IMR-90 (cell line): ENCODE data around the gene BAIAP2. TPM values are rescaled to one million over a fixed set of nuclear protein-coding genes. Genes with fewer than 3 reads are reported as not detected.

Experiments
- ATAC-seq: fragments of 200-7000 bp; cut with Tn5 transposase; 2 replicates; pipeline ENCODE4 v1.9.1; 2020; ENCODE audit warnings: low read depth, mild to moderate bottlenecking, moderate library complexity
- BruUV-seq: library from RNA; stranded (reverse); fragments of 400-500 nt; replicated peaks from 2 replicates; lab custom pipeline; 2021; lab: Mats Ljungman, UMichigan
- CTCF ChIA-PET: fragments of 300-600 bp; formaldehyde crosslinking; extraction: SDS; loops from one replicate; lab custom pipeline; 2021; ENCODE audit warnings: antibody characterized with exemption; lab: Yijun Ruan, JAX
- POLR2A ChIA-PET: fragments of 300-600 bp; sonication (Branson Sonifier 250); formaldehyde crosslinking; loops from one replicate; lab custom pipeline; 2022; ENCODE audit warnings: antibody characterized with exemption; ENCODE audit not compliant: unreplicated experiment; lab: Charles Lee
- DNase-seq: peaks from one replicate; pipeline ENCODE4 v3.0.0; 2013
- H2AFZ ChIP-seq: replicated peaks from 2 replicates; pipeline ENCODE3; 2013; ENCODE audit warnings: low read length, mild to moderate bottlenecking; ENCODE audit not compliant: poor library complexity
- H2AK5ac ChIP-seq: 2 replicates; pipeline ENCODE4 v1.6.1; 2013; ENCODE audit warnings: low read depth, low read length, inconsistent platforms
- H2AK9ac ChIP-seq: replicated peaks from 2 replicates; pipeline ENCODE3; 2013; ENCODE audit warnings: mild to moderate bottlenecking, low read depth, low read length, moderate library complexity; ENCODE audit not compliant: poor library complexity
- H2BK120ac ChIP-seq: 2 replicates; pipeline ENCODE4 v1.6.1; 2013; ENCODE audit warnings: low read depth, low read length, inconsistent platforms
- H2BK15ac ChIP-seq: 3 replicates; pipeline ENCODE4 v1.6.1; 2013; ENCODE audit warnings: low read depth, low read length, inconsistent platforms
- H2BK20ac ChIP-seq: 2 replicates; pipeline ENCODE4 v1.6.1; 2013; ENCODE audit warnings: low read depth, mild to moderate bottlenecking, inconsistent platforms, low read length, moderate library complexity
- H2BK5ac ChIP-seq: 2 replicates; pipeline ENCODE4 v1.6.1; 2013; ENCODE audit warnings: mild to moderate bottlenecking, low read depth, low read length, inconsistent platforms; ENCODE audit not compliant: poor library complexity, severe bottlenecking
- H3K14ac ChIP-seq: replicated peaks from 2 replicates; pipeline ENCODE4 v1.6.1; 2013; ENCODE audit warnings: low read depth, low read length, inconsistent platforms
- H3K18ac ChIP-seq: 2 replicates; pipeline ENCODE4 v1.6.1; 2013; ENCODE audit warnings: low read depth, low read length, control low read depth
- H3K23ac ChIP-seq: 2 replicates; pipeline ENCODE4 v1.6.1; 2013; ENCODE audit warnings: low read depth, low read length, inconsistent platforms
- H3K27ac ChIP-seq: 2 replicates; pipeline ENCODE4 v1.5.1; 2013; ENCODE audit warnings: mild to moderate bottlenecking, control low read depth, low read length; ENCODE audit not compliant: insufficient read depth
- H3K27me3 ChIP-seq: 2 replicates; pipeline ENCODE4 v1.6.1; 2013; ENCODE audit warnings: low read length; ENCODE audit not compliant: control insufficient read depth, insufficient read depth
- H3K36me3 ChIP-seq: 2 replicates; pipeline ENCODE4 v1.6.1; 2013; ENCODE audit warnings: low read length, mixed read lengths; ENCODE audit not compliant: control insufficient read depth, insufficient read depth
- H3K4ac ChIP-seq: 2 replicates; pipeline ENCODE4 v1.6.1; 2013; ENCODE audit warnings: low read depth, low read length, inconsistent platforms
- H3K4me1 ChIP-seq: 2 replicates; pipeline ENCODE4 v1.6.1; 2013; ENCODE audit warnings: low read length, mixed read lengths; ENCODE audit not compliant: control insufficient read depth, insufficient read depth
- H3K4me2 ChIP-seq: 2 replicates; pipeline ENCODE4 v1.6.1; 2013; ENCODE audit warnings: low read depth, mild to moderate bottlenecking, control low read depth, low read length, moderate library complexity
- H3K4me3 ChIP-seq: 2 replicates; pipeline ENCODE4 v1.5.1; 2013; ENCODE audit warnings: low read depth, mild to moderate bottlenecking, control low read depth, low read length, moderate library complexity; ENCODE audit not compliant: insufficient read depth
- H3K56ac ChIP-seq: 2 replicates; pipeline ENCODE4 v1.6.1; 2013; ENCODE audit warnings: low read length, inconsistent platforms; ENCODE audit not compliant: insufficient read depth; ENCODE audit errors: extremely low read depth
- H3K79me1 ChIP-seq, 2 experiments: 2 replicates each; pipeline ENCODE4 v1.6.1; 2013; ENCODE audit warnings: low read length in 2 of 2, inconsistent platforms in 1 of 2, low read depth in 1 of 2
- H3K9ac ChIP-seq: 2 replicates; pipeline ENCODE4 v1.6.1; 2013; ENCODE audit warnings: low read depth, low read length, control low read depth
- H3K9me1 ChIP-seq: 2 replicates; pipeline ENCODE4 v1.6.1; 2013; ENCODE audit warnings: low read length, inconsistent platforms; ENCODE audit not compliant: insufficient read depth
- H3K9me3 ChIP-seq: 2 replicates; pipeline ENCODE4 v1.6.1; 2013; ENCODE audit warnings: low read length; ENCODE audit not compliant: control insufficient read depth, insufficient read depth
- H4K20me1 ChIP-seq: 2 replicates; pipeline ENCODE4 v1.6.1; 2013; ENCODE audit warnings: low read length, inconsistent platforms; ENCODE audit not compliant: insufficient read depth
- H4K5ac ChIP-seq: 2 replicates; pipeline ENCODE4 v1.6.1; 2013; ENCODE audit warnings: mild to moderate bottlenecking, low read depth, low read length, control low read depth
- H4K8ac ChIP-seq, 2 experiments: 2 replicates each; pipeline ENCODE4 v1.6.1; 2013; ENCODE audit warnings: low read depth in 2 of 2, low read length in 2 of 2, control low read depth in 1 of 2, inconsistent platforms in 1 of 2
- H4K91ac ChIP-seq: 2 replicates; pipeline ENCODE4 v1.6.1; 2013; ENCODE audit warnings: low read depth, low read length, inconsistent platforms; ENCODE audit not compliant: insufficient read depth
- BHLHE40 ChIP-seq: fragments of 150-350 bp; IDR thresholded peaks from 2 replicates; pipeline ENCODE4 v1.6.1; 2016; ENCODE audit warnings: mild to moderate bottlenecking, low read depth, low read length
- CEBPB ChIP-seq: IDR thresholded peaks from 2 replicates; pipeline ENCODE4 v1.6.1; 2012; ENCODE audit warnings: low read depth, low read length, improper control_type of control experiment
- CHD1 ChIP-seq: IDR thresholded peaks from 2 replicates; pipeline ENCODE4 v1.6.1; 2012; ENCODE audit warnings: low read depth, low read length, improper control_type of control experiment
- ELK1 ChIP-seq: fragments of 150-350 bp; IDR thresholded peaks from 2 replicates; pipeline ENCODE4 v1.6.1; 2016; ENCODE audit warnings: low read depth, mild to moderate bottlenecking, low read length, moderate library complexity, borderline replicate concordance
- FOS ChIP-seq: fragments of 150-350 bp; IDR thresholded peaks from 2 replicates; pipeline ENCODE4 v1.6.1; 2016; ENCODE audit warnings: low read depth, low read length
- MAZ ChIP-seq: IDR thresholded peaks from 2 replicates; pipeline ENCODE4 v1.6.1; 2012; ENCODE audit warnings: low read depth, mild to moderate bottlenecking, low read length, improper control_type of control experiment, moderate library complexity, borderline replicate concordance
- NFE2L2 ChIP-seq: fragments of 150-350 bp; IDR thresholded peaks from 2 replicates; pipeline ENCODE4 v1.6.1; 2016; ENCODE audit warnings: low read depth, mild to moderate bottlenecking, low read length
- RAD21 ChIP-seq: IDR thresholded peaks from 2 replicates; pipeline ENCODE4 v1.6.1; 2012; ENCODE audit warnings: low read length, improper control_type of control experiment
- SMC3 ChIP-seq: fragments of 150-350 bp; IDR thresholded peaks from 2 replicates; pipeline ENCODE4 v1.6.1; 2016; ENCODE audit warnings: low read depth, mild to moderate bottlenecking, antibody characterized with exemption, low read length, moderate library complexity
- WGBS, 2 experiments: methylation state at CpG; one replicate each; pipeline versions ENCODE4 v1.1.5 to v1.1.7; 2013; ENCODE audit warnings: missing lambda C conversion rate in 2 of 2; ENCODE audit not compliant: insufficient read length in 1 of 2; ENCODE audit errors: extremely low coverage in 2 of 2; 5-methylcytosine and 5-hydroxymethylcytosine counted together
- dilution Hi-C: fragments of 300-500 bp; cut with HindIII; formaldehyde crosslinking; loops from one replicate; pipeline ENCODE4 v1.14.3; 2018; ENCODE audit warnings: low sequenced_read_pairs; ENCODE audit not compliant: unreplicated experiment
- in situ Hi-C: fragments of 300-500 bp; cut with MboI; formaldehyde crosslinking; loops from 3 replicates; pipeline ENCODE4 v1.14.3; 2019; ENCODE audit warnings: low sequenced_read_pairs, inconsistent platforms, mixed read lengths
- intact Hi-C: fragments of 100-400 bp; cut with micrococcal nuclease; formaldehyde crosslinking; loops from 2 replicates; pipeline ENCODE4 v1.10.0; 2022
- polyA plus RNA-seq, 3 experiments: library from polyadenylated mRNA; depleted of rRNA; stranded (reverse); fragments of >200 nt; gene quantifications; 2 replicates each; pipeline ENCODE4 v1.2.3, GENCODE V29; 2012; ENCODE audit warnings: low replicate concordance in 1 of 3
- total RNA-seq: library from RNA; depleted of rRNA; stranded (reverse); fragments of >200 nt; gene quantifications from 2 replicates; pipeline ENCODE4 v1.2.3, GENCODE V29; 2012
- TF ChIP-seq, protein P1 (sequence below): fragments of 150-350 bp; IDR thresholded peaks from 2 replicates; pipeline ENCODE4 v1.6.1; 2017; ENCODE audit warnings: mild to moderate bottlenecking, antibody characterized with exemption, low read length, low read depth

BAIAP2 gene
- total and polyA plus RNA-seq, 2 of the 4 experiments (the other 2 are of a cell fraction), result 18.3 to 32.6 TPM

GRCh38 chr17:81067391-81067811, 32.5 kb downstream of the BAIAP2 start:
- no peak overlapping the region for H4K8ac ChIP-seq
- H4K20me1 ChIP-seq, result peaks cover 17% of the 10 kb centered on the region
- intact Hi-C loops, result no loop called here
- H2AK5ac ChIP-seq, result no peak overlapping the region
- no peak overlapping the region for H3K56ac ChIP-seq
- H3K79me1 ChIP-seq, result peaks cover 10 to 25% of the 10 kb centered on the region in 2 experiments; a peak in 2 of 4 replicates
- no peak overlapping the region for H2AK9ac ChIP-seq
- no peaks in the 10 kb centered on the region for H3K27me3 ChIP-seq
- WGBS, 2 experiments, result 62% methylated on average over 16 of the region's 20 CpGs; no CpG with 5 or more reads in 1 of the 2 experiments
- peaks cover 5% of the 10 kb centered on the region; the same call in 1 of the 2 replicates for H3K9me1 ChIP-seq
- no peak for DNase-seq
- H2BK120ac ChIP-seq, result no peak overlapping the region
- no peak overlapping the region for H3K4me2 ChIP-seq
- H3K27ac ChIP-seq, result no peak overlapping the region
- ChIA-PET CTCF (no interaction called here), POLR2A (no interaction called here)
- no peak overlapping the region for H4K91ac ChIP-seq
- H3K9me3 ChIP-seq, result no peaks in the 10 kb centered on the region
- BruUV-seq, result no TSS peak
- H3K23ac ChIP-seq, result no peak overlapping the region
- no peak overlapping the region for H2AFZ ChIP-seq
- peaks cover 6% of the 10 kb centered on the region; the same call in 1 of the 2 replicates for H3K36me3 ChIP-seq
- no peak overlapping the region for H3K4me3 ChIP-seq
- no peak for ATAC-seq
- in situ Hi-C loops, result no loop called here
- no peak overlapping the region for H2BK15ac ChIP-seq
- dilution Hi-C loops, result no loop called here
- H3K9ac ChIP-seq, result no peak overlapping the region
- H2BK5ac ChIP-seq, result no peak overlapping the region
- no peak overlapping the region for H3K4ac ChIP-seq
- H2BK20ac ChIP-seq, result no peak overlapping the region
- H4K5ac ChIP-seq, result no peak overlapping the region
- H3K14ac ChIP-seq, result no peak overlapping the region
- peaks cover 3% of the 10 kb centered on the region for H3K4me1 ChIP-seq
- TF ChIP-seq SMC3 (no peak), CHD1 (no peak), BHLHE40 (no peak), NFE2L2 (no peak), CEBPB (no peak), MAZ (no peak), RAD21 (no peak), FOS (no peak), ELK1 (no peak)
- TF ChIP-seq, protein P1, sequence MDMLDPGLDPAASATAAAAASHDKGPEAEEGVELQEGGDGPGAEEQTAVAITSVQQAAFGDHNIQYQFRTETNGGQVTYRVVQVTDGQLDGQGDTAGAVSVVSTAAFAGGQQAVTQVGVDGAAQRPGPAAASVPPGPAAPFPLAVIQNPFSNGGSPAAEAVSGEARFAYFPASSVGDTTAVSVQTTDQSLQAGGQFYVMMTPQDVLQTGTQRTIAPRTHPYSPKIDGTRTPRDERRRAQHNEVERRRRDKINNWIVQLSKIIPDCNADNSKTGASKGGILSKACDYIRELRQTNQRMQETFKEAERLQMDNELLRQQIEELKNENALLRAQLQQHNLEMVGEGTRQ, result no peak
- H3K18ac ChIP-seq, result no peak overlapping the region
